ENCODE measurements around the gene IGFBP3. TPM values are rescaled to one million over a fixed set of nuclear protein-coding genes. Genes with fewer than 3 reads are reported as not detected.

Gene IGFBP3
- total RNA-seq, 1 donor, result 2,181 TPM

GRCh38 chr7:45873355-45873754, 47.7 kb downstream of the IGFBP3 start:
- DNase-seq (ENCODE audit: insufficient read length, low spot score, missing footprints), result no peak

GRCh38 chr7:45873035-45873354, 48.1 kb downstream of the IGFBP3 start, which contains the start of gene CCDC201:
Gene CCDC201 (minus strand): TSS chr7:45873082. CDS start chr7:45873007, 75 bp downstream.
- no peaks in the 10 kb centered on the region for H4K20me1 ChIP-seq (ENCODE audit: insufficient read depth, low read length)
- H3K4me3 ChIP-seq (ENCODE audit: insufficient read depth, low read length), result no peak within 1 kb of the TSS
- no peak within 1 kb of the TSS for H2AFZ ChIP-seq (ENCODE audit: low read length)
- no peak within 1 kb of the TSS for H3K27ac ChIP-seq (ENCODE audit: low read depth, low read length)
- no peaks in the 10 kb centered on the region for H3K79me2 ChIP-seq (ENCODE audit: insufficient read depth, low read length)
- no peaks in the 10 kb centered on the region for H3K36me3 ChIP-seq (ENCODE audit: insufficient read depth, low read length)
- no peak for DNase-seq (ENCODE audit: insufficient read length, low spot score, missing footprints)
- peaks cover 22% of the 10 kb centered on the region for H3K4me1 ChIP-seq (ENCODE audit: insufficient read depth, low read length)
- no peaks in the 10 kb centered on the region for H3K9me3 ChIP-seq (ENCODE audit: low read depth, low read length)
- no peak within 1 kb of the TSS for H3K4me2 ChIP-seq (ENCODE audit: insufficient read depth, low read length)
- TF ChIP-seq, protein P1, sequence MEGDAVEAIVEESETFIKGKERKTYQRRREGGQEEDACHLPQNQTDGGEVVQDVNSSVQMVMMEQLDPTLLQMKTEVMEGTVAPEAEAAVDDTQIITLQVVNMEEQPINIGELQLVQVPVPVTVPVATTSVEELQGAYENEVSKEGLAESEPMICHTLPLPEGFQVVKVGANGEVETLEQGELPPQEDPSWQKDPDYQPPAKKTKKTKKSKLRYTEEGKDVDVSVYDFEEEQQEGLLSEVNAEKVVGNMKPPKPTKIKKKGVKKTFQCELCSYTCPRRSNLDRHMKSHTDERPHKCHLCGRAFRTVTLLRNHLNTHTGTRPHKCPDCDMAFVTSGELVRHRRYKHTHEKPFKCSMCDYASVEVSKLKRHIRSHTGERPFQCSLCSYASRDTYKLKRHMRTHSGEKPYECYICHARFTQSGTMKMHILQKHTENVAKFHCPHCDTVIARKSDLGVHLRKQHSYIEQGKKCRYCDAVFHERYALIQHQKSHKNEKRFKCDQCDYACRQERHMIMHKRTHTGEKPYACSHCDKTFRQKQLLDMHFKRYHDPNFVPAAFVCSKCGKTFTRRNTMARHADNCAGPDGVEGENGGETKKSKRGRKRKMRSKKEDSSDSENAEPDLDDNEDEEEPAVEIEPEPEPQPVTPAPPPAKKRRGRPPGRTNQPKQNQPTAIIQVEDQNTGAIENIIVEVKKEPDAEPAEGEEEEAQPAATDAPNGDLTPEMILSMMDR (IDR thresholded peaks at IDR 0.05; ENCODE audit: extremely low read depth, low read depth, low read length), result no peak
- H3K27me3 ChIP-seq (ENCODE audit: insufficient read depth, low read length), result no peaks in the 10 kb centered on the region

More at GRCh38 chr7:45873355-45873754, 47.7 kb downstream of the IGFBP3 start:
- Histone ChIP-seq H4K20me1 (ENCODE audit: insufficient read depth, low read length) (no peaks in the 10 kb centered on the region), H3K27me3 (ENCODE audit: insufficient read depth, low read length) (no peaks in the 10 kb centered on the region), H2AFZ (ENCODE audit: low read length) (no peak overlapping the region), H3K27ac (ENCODE audit: low read depth, low read length) (no peak overlapping the region), H3K9me3 (ENCODE audit: low read depth, low read length) (peaks cover 2% of the 10 kb centered on the region), H3K79me2 (ENCODE audit: insufficient read depth, low read length) (no peaks in the 10 kb centered on the region), H3K4me3 (ENCODE audit: insufficient read depth, low read length) (no peak overlapping the region), H3K4me2 (ENCODE audit: insufficient read depth, low read length) (no peak overlapping the region), H3K4me1 (ENCODE audit: insufficient read depth, low read length) (peaks cover 22% of the 10 kb centered on the region), H3K36me3 (ENCODE audit: insufficient read depth, low read length) (no peaks in the 10 kb centered on the region)
- TF ChIP-seq, protein P1 (IDR thresholded peaks at IDR 0.05; ENCODE audit: extremely low read depth, low read depth, low read length), result no peak

- no peaks in the 10 kb centered on the region for H3K36me3 ChIP-seq (ENCODE audit: insufficient read depth, low read length)
- H2AFZ ChIP-seq (ENCODE audit: low read length), result no peak overlapping the region
- H3K4me3 ChIP-seq (ENCODE audit: insufficient read depth, low read length), result no peak overlapping the region
- no peaks in the 10 kb centered on the region for H3K27me3 ChIP-seq (ENCODE audit: insufficient read depth, low read length)
- no peaks in the 10 kb centered on the region for H4K20me1 ChIP-seq (ENCODE audit: insufficient read depth, low read length)
- no peaks in the 10 kb centered on the region for H3K79me2 ChIP-seq (ENCODE audit: insufficient read depth, low read length)
- H3K9me3 ChIP-seq (ENCODE audit: low read depth, low read length), result no peaks in the 10 kb centered on the region
- H3K27ac ChIP-seq (ENCODE audit: low read depth, low read length), result no peak overlapping the region
- H3K4me2 ChIP-seq (ENCODE audit: insufficient read depth, low read length), result no peak overlapping the region
- TF ChIP-seq, protein P1 (IDR thresholded peaks at IDR 0.05; ENCODE audit: extremely low read depth, low read depth, low read length), result peak; percentile 83
- DNase-seq (ENCODE audit: insufficient read length, low spot score, missing footprints), result no peak
- peaks cover 22% of the 10 kb centered on the region for H3K4me1 ChIP-seq (ENCODE audit: insufficient read depth, low read length)
Observed at GRCh38 chr7:45872116-45873034, 48.7 kb downstream of the IGFBP3 start.

DNA sequence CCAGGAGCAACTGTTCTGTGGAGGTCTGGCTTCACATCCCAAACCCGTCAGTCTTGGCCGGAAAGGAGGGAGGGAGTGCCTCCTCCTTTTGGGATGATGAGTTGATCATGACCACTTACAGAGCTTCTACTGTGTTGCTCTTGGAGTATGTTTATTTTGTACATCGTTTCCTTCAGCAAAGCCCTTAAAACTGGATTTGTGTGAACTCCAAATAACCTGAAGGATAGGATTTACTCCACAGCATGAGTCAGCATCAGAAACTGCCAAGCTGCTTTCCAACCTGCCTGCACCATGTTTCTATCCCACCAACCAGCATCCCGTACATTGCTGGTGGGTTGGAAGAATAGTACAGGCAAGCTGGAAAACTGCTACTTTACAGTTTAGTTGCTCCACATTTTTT, 51.6 kb downstream of the IGFBP3 start:
- Histone ChIP-seq H3K79me2 (ENCODE audit: insufficient read depth, low read length) (no peaks in the 10 kb centered on the region), H3K27ac (ENCODE audit: low read depth, low read length) (no peak overlapping the region), H3K36me3 (ENCODE audit: insufficient read depth, low read length) (no peaks in the 10 kb centered on the region), H3K9me3 (ENCODE audit: low read depth, low read length) (no peaks in the 10 kb centered on the region), H2AFZ (ENCODE audit: low read length) (no peak overlapping the region), H4K20me1 (ENCODE audit: insufficient read depth, low read length) (no peaks in the 10 kb centered on the region), H3K4me3 (ENCODE audit: insufficient read depth, low read length) (no peak overlapping the region), H3K4me2 (ENCODE audit: insufficient read depth, low read length) (no peak overlapping the region), H3K4me1 (ENCODE audit: insufficient read depth, low read length) (peaks cover 10% of the 10 kb centered on the region), H3K27me3 (ENCODE audit: insufficient read depth, low read length) (no peaks in the 10 kb centered on the region)
- TF ChIP-seq, protein P1 (IDR thresholded peaks at IDR 0.05; ENCODE audit: extremely low read depth, low read depth, low read length), result no peak
- peak; percentile 88 for DNase-seq (ENCODE audit: insufficient read length, low spot score, missing footprints)
